ENCODE measurements around the gene ELP4.

ELP4 gene

GRCh38 chr11:31802609-31802989 lies 293.0 kb downstream of the ELP4 start:
- no peak for DNase-seq

- no peak for DNase-seq
Measured at GRCh38 chr11:31802990-31803812, 293.6 kb downstream of the ELP4 start.

- no peak for DNase-seq
Measured at GRCh38 chr11:31803813-31804311, 294.3 kb downstream of the ELP4 start.

- no peak for DNase-seq
Measured at GRCh38 chr11:31804312-31805036, 294.9 kb downstream of the ELP4 start.

GRCh38 chr11:31805037-31805628 lies 295.6 kb downstream of the ELP4 start:
- DNase-seq: no peak

- DNase-seq: no peak
Measured at GRCh38 chr11:31805629-31806185, 296.1 kb downstream of the ELP4 start.

GRCh38 chr11:31806186-31806927 lies 296.8 kb downstream of the ELP4 start:
- DNase-seq: no peak

GRCh38 chr11:31806928-31807798 lies 297.6 kb downstream of the ELP4 start:
- DNase-seq: no peak

GRCh38 chr11:31807799-31808667 lies 298.5 kb downstream of the ELP4 start:
- peak; percentile 10 for DNase-seq

- no peak for DNase-seq
Measured at GRCh38 chr11:31808721-31809540, 299.4 kb downstream of the ELP4 start.

GRCh38 chr11:31809541-31809856 lies 299.9 kb downstream of the ELP4 start:
- no peak for DNase-seq

GRCh38 chr11:31809857-31810778 lies 300.6 kb downstream of the ELP4 start:
- DNase-seq: no peak

GRCh38 chr11:31810779-31811647 lies 301.4 kb downstream of the ELP4 start, which contains the start of gene PAX6:
TSS of gene PAX6 (minus strand) at chr11:31811322. CDS start at chr11:31806411, 4,911 bp downstream.
- DNase-seq: peak; percentile 99

GRCh38 chr11:31812383-31813381 lies 303.1 kb downstream of the ELP4 start:
- DNase-seq: peak; percentile 67

- peak; percentile 61 for DNase-seq
Measured at GRCh38 chr11:31813391-31814175, 304.0 kb downstream of the ELP4 start.

Measured in NCI-H1694 treated with DMSO at 0.1 percent for 48 hours (cell line).